IMR-90 (cell line): ENCODE measurements around the gene CHST3.

Source experiments
- BHLHE40 ChIP-seq: fragments of 150-350 bp; IDR thresholded peaks from 2 replicates; pipeline ENCODE4 v1.6.1; 2016; ENCODE audit warnings: mild to moderate bottlenecking, low read depth, low read length
- CEBPB ChIP-seq: IDR thresholded peaks from 2 replicates; pipeline ENCODE4 v1.6.1; 2012; ENCODE audit warnings: low read depth, low read length, improper control_type of control experiment
- CHD1 ChIP-seq: IDR thresholded peaks from 2 replicates; pipeline ENCODE4 v1.6.1; 2012; ENCODE audit warnings: low read depth, low read length, improper control_type of control experiment
- FOS ChIP-seq: fragments of 150-350 bp; IDR thresholded peaks from 2 replicates; pipeline ENCODE4 v1.6.1; 2016; ENCODE audit warnings: low read depth, low read length
- MXI1 ChIP-seq: IDR thresholded peaks from 2 replicates; pipeline ENCODE4 v1.6.1; 2012; ENCODE audit warnings: low read depth, mild to moderate bottlenecking, low read length, moderate library complexity, borderline replicate concordance
- NFE2L2 ChIP-seq: fragments of 150-350 bp; IDR thresholded peaks from 2 replicates; pipeline ENCODE4 v1.6.1; 2016; ENCODE audit warnings: low read depth, mild to moderate bottlenecking, low read length
- POLR2A ChIP-seq: IDR thresholded peaks from 2 replicates; pipeline ENCODE4 v1.6.1; 2012; ENCODE audit warnings: mild to moderate bottlenecking, low read depth, low read length
- RAD21 ChIP-seq: IDR thresholded peaks from 2 replicates; pipeline ENCODE4 v1.6.1; 2012; ENCODE audit warnings: low read length, improper control_type of control experiment
- RCOR1 ChIP-seq: IDR thresholded peaks from 2 replicates; pipeline ENCODE4 v1.6.1; 2012; ENCODE audit warnings: mild to moderate bottlenecking, low read length, improper control_type of control experiment; ENCODE audit not compliant: insufficient replicate concordance
- SMC3 ChIP-seq: fragments of 150-350 bp; IDR thresholded peaks from 2 replicates; pipeline ENCODE4 v1.6.1; 2016; ENCODE audit warnings: low read depth, mild to moderate bottlenecking, antibody characterized with exemption, low read length, moderate library complexity
- USF2 ChIP-seq: fragments of 150-350 bp; IDR thresholded peaks from 2 replicates; pipeline ENCODE4 v1.6.1; 2017; ENCODE audit warnings: mild to moderate bottlenecking, antibody characterized with exemption, low read length, low read depth
- TF ChIP-seq, protein P1 (sequence below): conservative IDR thresholded peaks from 2 replicates; pipeline ENCODE4 v1.5.1; 2012; ENCODE audit warnings: mild to moderate bottlenecking, low read depth, low read length, improper control_type of control experiment

GRCh38 chr10:71959526-71959925 is 4.7 kb upstream of the CHST3 start:
- TF ChIP-seq, protein P1, sequence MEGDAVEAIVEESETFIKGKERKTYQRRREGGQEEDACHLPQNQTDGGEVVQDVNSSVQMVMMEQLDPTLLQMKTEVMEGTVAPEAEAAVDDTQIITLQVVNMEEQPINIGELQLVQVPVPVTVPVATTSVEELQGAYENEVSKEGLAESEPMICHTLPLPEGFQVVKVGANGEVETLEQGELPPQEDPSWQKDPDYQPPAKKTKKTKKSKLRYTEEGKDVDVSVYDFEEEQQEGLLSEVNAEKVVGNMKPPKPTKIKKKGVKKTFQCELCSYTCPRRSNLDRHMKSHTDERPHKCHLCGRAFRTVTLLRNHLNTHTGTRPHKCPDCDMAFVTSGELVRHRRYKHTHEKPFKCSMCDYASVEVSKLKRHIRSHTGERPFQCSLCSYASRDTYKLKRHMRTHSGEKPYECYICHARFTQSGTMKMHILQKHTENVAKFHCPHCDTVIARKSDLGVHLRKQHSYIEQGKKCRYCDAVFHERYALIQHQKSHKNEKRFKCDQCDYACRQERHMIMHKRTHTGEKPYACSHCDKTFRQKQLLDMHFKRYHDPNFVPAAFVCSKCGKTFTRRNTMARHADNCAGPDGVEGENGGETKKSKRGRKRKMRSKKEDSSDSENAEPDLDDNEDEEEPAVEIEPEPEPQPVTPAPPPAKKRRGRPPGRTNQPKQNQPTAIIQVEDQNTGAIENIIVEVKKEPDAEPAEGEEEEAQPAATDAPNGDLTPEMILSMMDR: no peak
- TF ChIP-seq BHLHE40 (no peak), NFE2L2 (no peak), USF2 (no peak), MXI1 (no peak), POLR2A (no peak), FOS (no peak), SMC3 (no peak), CHD1 (no peak), CEBPB (no peak), RCOR1 (no peak), RAD21 (no peak)
